Measurements from ENCODE around the gene FCN3. TPM values are rescaled to one million over a fixed set of nuclear protein-coding genes. Genes with fewer than 3 reads are reported as not detected.
A peak's percentile ranks its signal among the peaks of the same experiment; 100 is the strongest.
"Not testable (repeated sequence)": the region's sequence is repeated elsewhere in the genome, so short reads cannot be mapped to it uniquely, and the experiment has no call there.

Gene FCN3
- total RNA-seq: not detected in 2 replicates
- polyA plus RNA-seq (2012): 0.15 TPM

DNA sequence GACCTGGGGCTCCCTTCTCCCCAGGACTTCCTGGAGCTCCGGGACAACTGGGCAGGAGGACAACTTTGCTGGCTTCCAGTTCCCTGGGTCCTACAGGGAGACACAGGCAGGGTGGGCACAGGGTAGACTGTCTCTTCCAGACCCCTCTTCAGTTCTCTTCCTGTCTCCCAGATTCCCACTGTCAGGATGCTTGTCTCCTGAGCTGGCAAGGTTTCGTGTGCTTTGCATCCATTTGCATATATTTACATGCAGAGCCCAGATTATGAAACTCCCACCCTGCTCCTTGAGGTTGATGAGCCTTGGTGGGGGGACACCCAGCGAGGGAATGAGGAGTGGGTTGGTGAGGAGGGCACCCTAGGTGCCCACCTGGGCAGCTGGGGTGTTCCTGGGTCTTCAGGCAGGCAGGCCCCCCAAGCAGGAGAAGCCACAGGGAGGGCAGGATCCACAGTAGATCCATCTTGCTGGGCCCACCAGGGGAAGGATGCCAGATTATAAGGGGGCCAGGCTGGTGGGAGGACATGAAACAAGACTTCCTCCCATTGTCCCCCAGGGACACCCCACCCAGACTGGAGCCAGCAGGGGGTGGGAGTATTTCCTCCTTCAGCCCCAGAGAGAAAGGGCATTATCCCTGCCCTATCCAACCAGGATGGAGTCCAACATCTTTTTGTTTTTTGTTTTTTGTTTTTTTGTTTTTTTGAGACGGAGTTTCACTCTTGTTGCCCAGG, at the start of gene FCN3:
Gene FCN3 (minus strand): TSS at position 463 of the 725 bp plus-strand sequence. CDS start 6 bp downstream, at position 457.
- DNase-seq (ENCODE audit: low read depth): no peak

- DNase-seq (ENCODE audit: low read depth): no peak
Observed at GRCh38 chr1:27423709-27424108, 49.1 kb upstream of the FCN3 start.

GRCh38 chr1:27418326-27419185, 43.9 kb upstream of the FCN3 start:
- DNase-seq (ENCODE audit: low read depth): peak; percentile 96

DNA sequence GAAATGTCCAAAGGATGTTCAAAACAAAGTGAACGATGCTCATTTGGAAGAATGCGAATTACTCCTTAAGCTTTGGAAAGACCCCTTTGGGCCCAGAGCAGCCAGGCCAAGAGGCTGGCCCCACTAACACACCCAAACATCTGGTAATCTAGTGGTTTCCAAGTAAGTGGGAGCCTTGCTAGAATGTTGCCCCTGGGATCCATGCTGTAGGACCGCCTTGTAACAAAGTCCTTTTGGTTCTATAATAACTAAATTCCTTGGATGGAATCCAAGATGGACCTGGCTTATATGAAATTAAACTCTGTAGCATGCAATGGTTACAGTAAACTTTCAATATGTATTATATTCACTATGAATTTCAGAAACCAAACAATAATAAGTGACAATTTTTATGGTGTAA, 43.1 kb upstream of the FCN3 start:
- DNase-seq (ENCODE audit: low read depth): no peak

GRCh38 chr1:27416387-27417111, 41.9 kb upstream of the FCN3 start:
- peak; percentile 94 for DNase-seq (ENCODE audit: low read depth)

- DNase-seq (ENCODE audit: low read depth): no peak
Observed at GRCh38 chr1:27414091-27414490, 39.5 kb upstream of the FCN3 start.

GRCh38 chr1:27413004-27413403, 38.4 kb upstream of the FCN3 start:
- no peak for DNase-seq (ENCODE audit: low read depth)

DNA sequence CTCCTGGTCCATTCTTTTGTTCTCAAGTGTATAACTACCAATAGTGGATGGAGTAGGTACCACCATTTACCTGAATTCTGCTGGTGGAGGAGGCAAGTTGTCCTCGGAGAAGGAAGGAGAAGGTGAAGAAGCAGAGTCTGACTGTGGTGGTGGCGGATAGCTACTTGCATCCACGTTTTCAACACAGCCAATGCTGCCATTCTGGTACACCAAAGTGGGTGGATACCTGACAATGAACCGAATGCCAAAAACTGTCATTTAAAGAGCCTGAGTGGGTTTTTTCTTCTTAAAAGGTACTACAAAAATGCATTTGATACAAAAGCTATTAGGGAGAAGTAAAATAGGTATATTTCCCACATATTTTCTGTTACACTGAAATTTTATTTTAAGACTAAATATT, 37.9 kb upstream of the FCN3 start:
- no peak for DNase-seq (ENCODE audit: low read depth)

DNA sequence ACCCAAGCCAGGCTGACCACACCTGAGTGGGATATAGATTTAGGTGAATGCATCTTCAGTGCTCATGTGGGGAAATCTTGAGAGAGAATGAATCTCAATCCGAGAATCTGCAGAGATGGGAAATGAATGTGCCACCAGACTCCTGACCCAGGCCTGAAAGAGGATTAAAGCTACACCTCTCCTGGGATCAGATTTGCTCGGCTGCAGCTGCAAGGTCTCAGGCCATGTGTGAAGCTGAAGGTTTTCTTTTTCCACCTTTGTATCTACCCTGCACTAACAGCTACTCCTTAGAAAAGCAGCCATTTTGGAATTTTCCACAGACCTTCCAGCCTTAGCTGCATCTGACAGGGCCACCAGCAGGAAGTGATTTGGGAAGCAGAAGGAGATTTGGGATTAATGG, 36.1 kb upstream of the FCN3 start:
- no peak for DNase-seq (ENCODE audit: low read depth)

DNA sequence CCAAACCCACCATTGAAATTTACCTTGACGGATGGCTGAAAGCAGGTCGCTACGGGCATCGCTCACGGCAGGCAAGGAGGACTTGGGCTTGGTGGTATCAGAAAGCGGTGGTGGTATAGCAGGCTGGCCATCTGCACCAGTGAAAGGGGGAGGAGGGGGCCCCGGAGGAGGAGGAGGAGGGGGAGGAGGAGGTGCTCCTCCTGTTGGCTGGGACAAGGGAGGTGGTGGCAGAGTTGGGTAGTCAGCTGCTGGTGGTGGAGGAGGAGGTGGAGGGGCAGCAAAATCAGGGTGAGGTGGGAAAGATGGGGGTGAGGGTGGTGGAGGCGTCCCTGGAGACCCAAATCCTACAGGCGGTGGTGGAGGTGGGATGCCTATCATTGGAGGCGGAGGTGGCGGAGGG, 35.0 kb upstream of the FCN3 start:
- no peak for DNase-seq (ENCODE audit: low read depth)

DNA sequence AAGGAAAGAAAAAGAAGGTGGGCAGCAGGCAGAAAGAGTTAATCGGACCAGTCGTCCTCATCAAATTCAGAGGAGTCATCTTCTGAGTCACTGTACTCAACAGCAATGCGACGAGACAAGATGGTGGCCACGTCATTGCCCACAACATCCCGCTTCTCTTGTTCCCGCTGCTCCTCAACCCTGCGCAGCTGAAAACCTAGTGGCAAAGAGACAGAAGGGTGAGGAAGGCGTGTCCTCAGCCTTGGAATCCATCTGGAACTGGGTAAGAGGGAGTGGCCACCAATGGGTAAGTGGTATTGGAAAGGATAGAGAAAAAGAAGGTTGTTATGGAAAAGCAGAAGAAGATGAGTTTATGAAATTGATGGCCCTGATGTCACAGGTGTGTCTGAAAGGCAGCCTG, 33.5 kb upstream of the FCN3 start:
- DNase-seq (ENCODE audit: low read depth): peak; percentile 68

DNA sequence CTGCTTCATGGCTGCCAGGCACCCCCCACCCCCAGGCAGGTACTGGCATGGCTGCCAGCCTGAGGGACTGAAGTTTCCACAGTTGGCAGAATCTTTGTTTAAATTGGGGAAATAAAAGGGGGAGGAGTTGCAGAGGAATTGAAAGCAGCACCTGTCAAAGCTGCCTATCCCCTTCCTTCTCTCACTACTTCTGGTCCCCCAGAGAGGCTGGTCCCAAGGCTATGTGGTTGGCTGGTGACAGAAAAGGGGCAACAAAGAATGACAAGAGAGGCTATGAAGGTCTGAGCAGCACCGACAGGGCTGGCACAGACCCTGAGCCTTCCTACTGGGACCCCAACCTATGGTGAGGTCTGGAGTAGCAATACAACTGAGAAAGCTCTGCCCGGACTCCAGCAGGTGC, 32.2 kb upstream of the FCN3 start:
- not testable (repeated sequence) for DNase-seq (ENCODE audit: low read depth)

DNA sequence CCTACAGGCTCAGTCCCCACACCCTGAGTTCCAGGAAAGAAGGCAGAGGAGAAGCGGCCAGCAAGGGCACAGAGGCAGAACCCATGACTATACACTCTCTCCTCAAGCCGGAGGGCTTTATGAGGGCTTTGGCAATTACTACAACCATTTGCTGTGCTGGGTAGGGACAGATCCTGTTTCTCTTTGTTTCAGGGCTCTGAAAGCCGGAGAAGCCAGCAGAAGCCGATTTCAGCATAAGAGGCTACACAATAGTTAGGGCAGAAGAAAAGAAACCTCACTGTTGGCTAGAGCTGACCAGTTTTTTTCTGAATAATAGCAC, 31.7 kb upstream of the FCN3 start:
- DNase-seq (ENCODE audit: low read depth): peak; percentile 28

DNA sequence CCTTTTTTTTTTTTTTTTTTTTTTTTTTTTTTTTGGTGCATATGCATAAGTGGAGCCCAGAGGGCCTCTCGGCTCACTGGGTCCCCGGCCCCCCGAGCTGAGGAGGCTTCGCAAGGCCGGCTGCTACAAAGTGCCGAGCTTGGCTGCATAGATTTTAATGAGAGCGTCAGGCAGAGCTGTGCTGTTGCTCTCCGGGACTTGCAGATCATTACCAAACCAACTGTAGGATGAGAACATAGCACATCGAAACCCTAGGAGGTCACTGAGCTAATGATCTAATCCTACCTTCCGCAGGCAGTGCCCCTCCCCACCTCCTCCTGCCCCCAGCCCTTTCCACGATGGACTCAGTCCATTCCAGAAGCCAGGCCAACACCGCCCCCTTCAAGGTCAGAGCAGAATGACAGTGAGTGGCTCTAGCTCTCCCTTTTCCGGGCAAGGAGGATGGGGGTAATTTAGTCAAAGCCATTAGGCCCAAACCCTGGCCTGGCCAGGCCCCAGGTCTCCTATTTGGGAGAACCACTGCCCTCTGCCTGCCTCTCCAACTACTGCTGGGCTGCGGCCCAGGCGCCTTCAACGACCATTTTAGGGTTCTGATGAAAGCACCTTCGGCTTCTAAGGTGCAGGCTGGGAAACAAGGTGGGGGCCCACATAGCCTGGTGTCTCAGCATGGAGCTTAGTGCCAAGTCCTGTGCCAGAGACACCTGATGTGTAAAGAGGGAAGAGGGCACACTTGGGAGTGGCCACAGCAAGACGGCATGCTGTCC, 31.2 kb upstream of the FCN3 start:
- peak; percentile 56 for DNase-seq (ENCODE audit: low read depth)

DNA sequence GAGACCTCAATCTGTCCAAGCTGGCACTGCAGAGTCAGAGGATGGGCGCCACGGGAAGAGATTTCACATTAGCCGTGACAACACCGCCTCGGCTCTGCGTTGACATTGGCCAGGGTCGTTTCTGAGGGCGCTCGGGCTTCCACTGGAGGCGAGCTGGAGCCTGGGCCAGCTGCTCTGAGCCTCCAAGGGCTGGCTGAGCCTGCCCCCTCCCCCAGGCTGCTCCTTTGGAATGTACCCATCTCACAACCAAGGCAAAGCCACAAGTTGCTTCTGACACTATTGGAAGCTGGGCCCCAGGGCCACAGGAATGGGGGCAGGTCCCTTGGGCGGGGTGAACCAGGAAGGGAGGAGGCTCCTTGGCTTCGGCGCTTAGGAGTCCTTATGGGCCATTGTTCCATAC, 30.4 kb upstream of the FCN3 start:
- peak; percentile 98 for DNase-seq (ENCODE audit: low read depth)

GRCh38 chr1:27403931-27404330, 29.3 kb upstream of the FCN3 start:
- peak; percentile 47 for DNase-seq (ENCODE audit: low read depth)

- DNase-seq (ENCODE audit: low read depth): peak; percentile 95
Observed at GRCh38 chr1:27403065-27403726, 28.6 kb upstream of the FCN3 start.

DNA sequence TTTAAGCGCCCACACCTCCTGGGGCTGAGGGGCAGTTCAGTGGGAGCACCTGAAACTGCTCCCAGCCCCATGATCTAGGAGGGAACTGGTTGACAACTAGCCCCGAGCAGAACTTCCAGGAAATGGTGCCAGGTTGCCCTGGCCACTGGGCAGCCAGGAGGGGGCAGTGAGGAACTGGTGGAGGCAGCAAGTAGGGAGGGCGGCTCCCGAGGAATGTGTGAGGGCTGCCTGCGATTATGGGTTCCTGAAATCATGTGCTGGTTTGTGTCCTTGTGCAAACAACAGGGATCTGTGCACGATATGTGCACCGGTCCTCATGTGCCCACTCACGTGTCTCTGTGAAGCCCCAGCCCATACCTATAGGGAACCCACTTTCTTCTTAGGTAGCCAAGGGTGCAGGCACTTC, 27.7 kb upstream of the FCN3 start:
- peak; percentile 87 for DNase-seq (ENCODE audit: low read depth)

DNA sequence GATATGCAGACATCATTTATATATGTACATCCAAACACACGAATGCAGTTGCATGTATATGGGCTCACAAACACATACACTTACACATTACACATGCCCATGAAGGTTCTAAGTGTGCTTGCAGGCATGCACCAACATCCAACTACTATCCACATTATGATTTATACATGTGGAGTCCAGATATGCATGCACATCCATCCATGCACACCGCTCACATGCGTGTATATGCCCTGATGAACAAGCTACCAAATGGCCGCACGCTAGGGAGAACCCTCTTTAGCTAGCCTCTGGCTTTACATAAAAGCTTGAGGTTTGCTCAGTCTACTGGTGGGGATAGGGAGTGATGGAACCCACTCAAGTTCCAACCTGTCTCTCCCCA, 26.3 kb upstream of the FCN3 start:
- DNase-seq (ENCODE audit: low read depth): no peak

DNA sequence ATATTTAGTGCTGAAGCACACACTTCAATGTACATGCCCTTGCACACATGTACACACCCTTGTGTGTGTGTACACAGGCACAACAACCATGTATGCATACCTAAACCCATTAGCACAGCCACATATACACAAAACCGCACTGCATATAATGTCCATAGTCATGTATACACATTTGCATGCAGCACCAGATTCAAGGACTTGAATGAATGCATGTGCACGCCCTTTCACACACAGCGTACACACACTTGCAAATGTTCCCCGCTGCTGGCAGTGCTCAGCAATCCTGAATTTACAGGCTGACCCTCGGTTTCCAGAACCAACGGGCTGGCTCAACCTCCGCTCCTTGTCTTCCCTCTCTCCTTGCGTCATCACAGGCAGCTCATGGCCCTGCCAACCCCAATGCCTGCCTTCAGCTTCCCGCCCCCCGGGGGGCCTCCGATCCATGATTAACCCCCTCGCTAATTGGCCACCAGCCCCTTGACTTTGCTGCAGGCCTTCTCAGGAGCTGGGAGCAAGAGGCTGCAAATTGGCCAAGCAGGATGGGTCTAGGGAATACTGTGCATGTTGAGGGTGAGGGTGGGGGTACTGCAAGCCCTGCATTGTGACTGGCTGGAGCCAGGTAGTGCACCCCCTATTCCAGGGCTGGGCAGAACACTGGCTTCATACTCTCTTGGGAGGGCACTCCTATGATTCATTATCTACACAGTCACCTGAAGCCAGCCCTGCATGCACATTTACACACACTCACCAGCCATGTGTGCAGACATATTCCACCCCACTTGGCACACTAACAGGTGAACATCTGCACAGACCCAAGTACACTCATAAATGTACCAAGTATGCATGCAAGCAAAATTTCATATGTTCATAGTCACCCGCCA, 25.7 kb upstream of the FCN3 start:
- DNase-seq (ENCODE audit: low read depth): no peak

Measured in myocyte (in vitro differentiated cells).